Prostate gland (tissue), 2 donors: Measurements from ENCODE around the gene PDCD7.

Experiments
- POLR2A ChIP-seq: fragments of 450-650 bp; IDR thresholded peaks from one replicate; pipeline ENCODE4 v1.6.1; 2016; ENCODE audit warnings: antibody characterized with exemption, mild to moderate bottlenecking
- TF ChIP-seq, protein P1 (sequence below), 4 experiments: fragments of 200-600 bp in 2 of 4; fragments of 450-650 bp in 2 of 4; sonication (generic) in 2 of 4; IDR thresholded peaks; 1 replicate in 3 of 4; 2 replicates in 1 of 4; pipeline ENCODE4 v1.5.1; 2016 to 2019; ENCODE audit warnings: antibody characterized with exemption in 4 of 4, mild to moderate bottlenecking in 2 of 4, moderate library complexity in 2 of 4

DNA sequence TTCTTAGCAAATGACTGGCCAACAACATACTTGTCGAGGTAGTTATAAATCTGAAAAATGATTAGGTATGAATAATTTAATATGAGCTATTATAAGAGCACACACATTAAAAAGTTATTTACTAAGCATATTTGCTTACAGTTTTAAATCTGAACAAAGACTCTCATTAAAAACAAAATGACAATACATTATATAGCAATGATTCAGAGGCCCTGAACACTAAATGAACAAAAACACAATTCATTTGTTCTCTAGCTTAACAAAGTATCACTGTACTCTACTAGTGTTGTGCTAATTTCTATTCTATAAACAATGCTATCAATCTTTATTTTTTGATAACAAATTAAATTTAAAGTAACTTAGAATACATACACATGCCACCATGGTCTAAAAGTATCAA, 30.5 kb upstream of the PDCD7 start:
- TF ChIP-seq, protein P1, sequence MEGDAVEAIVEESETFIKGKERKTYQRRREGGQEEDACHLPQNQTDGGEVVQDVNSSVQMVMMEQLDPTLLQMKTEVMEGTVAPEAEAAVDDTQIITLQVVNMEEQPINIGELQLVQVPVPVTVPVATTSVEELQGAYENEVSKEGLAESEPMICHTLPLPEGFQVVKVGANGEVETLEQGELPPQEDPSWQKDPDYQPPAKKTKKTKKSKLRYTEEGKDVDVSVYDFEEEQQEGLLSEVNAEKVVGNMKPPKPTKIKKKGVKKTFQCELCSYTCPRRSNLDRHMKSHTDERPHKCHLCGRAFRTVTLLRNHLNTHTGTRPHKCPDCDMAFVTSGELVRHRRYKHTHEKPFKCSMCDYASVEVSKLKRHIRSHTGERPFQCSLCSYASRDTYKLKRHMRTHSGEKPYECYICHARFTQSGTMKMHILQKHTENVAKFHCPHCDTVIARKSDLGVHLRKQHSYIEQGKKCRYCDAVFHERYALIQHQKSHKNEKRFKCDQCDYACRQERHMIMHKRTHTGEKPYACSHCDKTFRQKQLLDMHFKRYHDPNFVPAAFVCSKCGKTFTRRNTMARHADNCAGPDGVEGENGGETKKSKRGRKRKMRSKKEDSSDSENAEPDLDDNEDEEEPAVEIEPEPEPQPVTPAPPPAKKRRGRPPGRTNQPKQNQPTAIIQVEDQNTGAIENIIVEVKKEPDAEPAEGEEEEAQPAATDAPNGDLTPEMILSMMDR (IDR thresholded peaks at IDR 0.05): no peak
- TF ChIP-seq POLR2A: no peak
